Fibroblast of mammary gland (primary cell): ENCODE results near the gene VEGFA.

Source experiments
- DNase-seq: peaks from one replicate; pipeline ENCODE4 v3.0.0-alpha.2; 2010; ENCODE audit warnings: low read depth
- H3K4me3 ChIP-seq: 2 replicates; pipeline ENCODE4 v1.5.1; 2011; ENCODE audit warnings: low read depth, mild to moderate bottlenecking, low read length, moderate library complexity; ENCODE audit not compliant: control insufficient read depth
- TF ChIP-seq, protein P1 (sequence below): conservative IDR thresholded peaks from 2 replicates; pipeline ENCODE4 v1.5.1; 2011; ENCODE audit warnings: low read depth, low read length, inconsistent platforms; ENCODE audit not compliant: control insufficient read depth, insufficient read depth

Gene VEGFA

GRCh38 chr6:43769526-43770371 is at the start of gene VEGFA:
VEGFA (plus strand) TSS chr6:43770211.
- TF ChIP-seq, protein P1, sequence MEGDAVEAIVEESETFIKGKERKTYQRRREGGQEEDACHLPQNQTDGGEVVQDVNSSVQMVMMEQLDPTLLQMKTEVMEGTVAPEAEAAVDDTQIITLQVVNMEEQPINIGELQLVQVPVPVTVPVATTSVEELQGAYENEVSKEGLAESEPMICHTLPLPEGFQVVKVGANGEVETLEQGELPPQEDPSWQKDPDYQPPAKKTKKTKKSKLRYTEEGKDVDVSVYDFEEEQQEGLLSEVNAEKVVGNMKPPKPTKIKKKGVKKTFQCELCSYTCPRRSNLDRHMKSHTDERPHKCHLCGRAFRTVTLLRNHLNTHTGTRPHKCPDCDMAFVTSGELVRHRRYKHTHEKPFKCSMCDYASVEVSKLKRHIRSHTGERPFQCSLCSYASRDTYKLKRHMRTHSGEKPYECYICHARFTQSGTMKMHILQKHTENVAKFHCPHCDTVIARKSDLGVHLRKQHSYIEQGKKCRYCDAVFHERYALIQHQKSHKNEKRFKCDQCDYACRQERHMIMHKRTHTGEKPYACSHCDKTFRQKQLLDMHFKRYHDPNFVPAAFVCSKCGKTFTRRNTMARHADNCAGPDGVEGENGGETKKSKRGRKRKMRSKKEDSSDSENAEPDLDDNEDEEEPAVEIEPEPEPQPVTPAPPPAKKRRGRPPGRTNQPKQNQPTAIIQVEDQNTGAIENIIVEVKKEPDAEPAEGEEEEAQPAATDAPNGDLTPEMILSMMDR: peak; percentile 98
- peak within 1 kb of the TSS; percentile 94 for H3K4me3 ChIP-seq
- peak; percentile 95 for DNase-seq

DNA sequence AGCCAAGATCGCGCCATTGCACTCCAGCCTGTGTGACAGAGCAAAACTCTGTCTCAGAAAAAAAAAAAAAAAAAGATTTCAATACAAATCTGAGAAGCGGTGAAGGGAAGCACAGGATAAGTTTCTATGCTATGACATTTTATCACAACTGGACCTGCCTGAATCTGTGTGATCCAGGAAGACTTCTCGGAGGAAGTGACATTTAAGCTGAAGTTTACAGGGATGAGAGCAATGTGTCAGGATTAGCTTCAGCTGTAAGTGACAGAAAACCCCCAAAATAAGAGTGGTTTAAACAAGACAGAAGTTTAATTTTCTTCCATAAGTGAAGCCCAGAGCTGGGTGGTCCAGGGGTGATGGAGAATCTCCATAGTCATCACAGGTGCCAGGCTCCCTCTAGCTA is 49.0 kb upstream of the VEGFA start:
- no peak overlapping the region for H3K4me3 ChIP-seq
- no peak for DNase-seq
- TF ChIP-seq, protein P1: no peak

- TF ChIP-seq, protein P1: no peak
- DNase-seq: peak; percentile 44
- no peak overlapping the region for H3K4me3 ChIP-seq
Observed at GRCh38 chr6:43722920-43723545, 47.0 kb upstream of the VEGFA start.

DNA sequence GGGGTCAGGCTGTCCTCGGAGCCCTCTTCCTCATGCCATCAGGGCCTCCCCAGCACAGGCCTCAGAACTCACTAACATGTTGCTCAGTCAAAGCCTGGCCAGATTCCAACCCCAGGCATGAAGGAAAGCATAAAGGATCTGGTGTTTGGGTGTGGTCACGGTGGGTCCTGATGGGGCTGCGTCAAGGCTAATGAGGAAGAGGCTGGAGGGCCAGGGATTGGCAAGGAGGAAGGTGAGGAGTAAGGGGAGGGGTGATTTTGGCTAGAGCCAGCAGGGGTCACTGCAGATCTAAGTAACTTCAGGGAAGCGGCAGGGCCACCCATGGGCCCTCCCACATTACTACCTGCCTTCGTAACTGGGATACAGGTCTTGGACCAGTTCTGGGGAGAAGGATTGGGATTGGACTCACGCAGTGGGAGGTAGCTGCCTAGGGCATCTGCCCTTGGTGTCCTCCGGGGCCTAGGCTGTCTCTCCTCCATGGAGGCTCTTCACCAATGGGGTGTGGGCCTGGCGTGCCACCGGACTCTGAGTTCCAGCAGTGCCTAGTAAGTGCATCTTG is 46.2 kb upstream of the VEGFA start:
- DNase-seq: peak; percentile 77
- TF ChIP-seq, protein P1: peak; percentile 65
- H3K4me3 ChIP-seq: no peak overlapping the region

DNA sequence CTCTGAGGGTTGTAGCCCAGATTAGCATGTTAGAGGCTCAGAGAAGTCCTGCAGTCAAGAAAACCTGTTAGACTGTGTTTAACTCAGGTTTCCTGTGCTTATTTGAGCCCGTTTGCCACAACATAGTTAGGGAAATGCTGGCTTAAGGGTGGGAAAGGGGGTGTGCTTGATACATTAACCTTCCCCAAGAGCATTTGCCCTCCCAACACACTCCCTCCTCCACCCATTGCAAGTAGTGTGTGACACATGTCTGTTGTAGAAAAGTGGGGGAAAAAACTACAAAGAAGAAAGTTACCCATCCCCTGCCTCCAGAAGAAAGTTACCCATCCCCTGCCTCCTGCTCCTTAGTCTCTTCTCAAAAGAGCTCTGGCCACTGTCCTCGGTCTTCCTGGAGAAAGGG is 45.7 kb upstream of the VEGFA start:
- DNase-seq: no peak
- TF ChIP-seq, protein P1: no peak
- no peak overlapping the region for H3K4me3 ChIP-seq

- DNase-seq: peak; percentile 97
- no peak overlapping the region for H3K4me3 ChIP-seq
- TF ChIP-seq, protein P1: no peak
Observed at GRCh38 chr6:43724914-43725642, 44.9 kb upstream of the VEGFA start.
